Heart left ventricle (tissue), 16 donors: ENCODE results near the gene RBMS3. TPM values are rescaled to one million over a fixed set of nuclear protein-coding genes. Genes with fewer than 3 reads are reported as not detected.

Source experiments
- ATAC-seq, 4 donors: fragments of 200-7000 bp; cut with Tn5 transposase; one replicate each; pipeline ENCODE4 v1.9.1; 2020 to 2022; ENCODE audit warnings: moderate library complexity in 4 of 4, mild to moderate bottlenecking in 3 of 4, moderate number of reproducible peaks in 1 of 4
- DNase-seq, 5 donors: peaks; one replicate each; pipeline ENCODE4 v3.0.0-alpha.2; 2020
- H3K27ac ChIP-seq, 12 donors: fragments of 200-600 bp; sonication (generic) in 4 of 12; one replicate each; pipeline versions ENCODE4 v1.5.0 to v1.8.0; 2016 to 2022; ENCODE audit warnings: mild to moderate bottlenecking in 2 of 12
- H3K27me3 ChIP-seq, 9 donors: fragments of 200-600 bp; sonication (generic) in 2 of 9; one replicate each; pipeline versions ENCODE4 v1.5.1 to v1.8.0; 2016 to 2022; ENCODE audit warnings: mild to moderate bottlenecking in 3 of 9
- H3K36me3 ChIP-seq, 9 donors: fragments of 200-600 bp; sonication (generic) in 2 of 9; one replicate each; pipeline versions ENCODE4 v1.5.0 to v1.8.0; 2018 to 2022; ENCODE audit warnings: mild to moderate bottlenecking in 2 of 9
- H3K4me1 ChIP-seq, 12 donors: fragments of 200-600 bp; sonication (generic) in 4 of 12; one replicate each; pipeline versions ENCODE4 v1.5.0 to v1.8.0; 2016 to 2022; ENCODE audit warnings: mild to moderate bottlenecking in 3 of 12
- H3K4me3 ChIP-seq, 12 donors: fragments of 200-600 bp; sonication (generic) in 4 of 12; one replicate each; pipeline versions ENCODE4 v1.5.0 to v1.8.0; 2017 to 2022; ENCODE audit warnings: mild to moderate bottlenecking in 9 of 12, moderate library complexity in 4 of 12
- H3K9me3 ChIP-seq, 12 donors: fragments of 200-600 bp; sonication (generic) in 4 of 12; one replicate each; pipeline versions ENCODE4 v1.5.0 to v1.8.0; 2016 to 2022; ENCODE audit warnings: mild to moderate bottlenecking in 1 of 12
- CTCF ChIP-seq, 12 donors: fragments of 200-600 bp; sonication (generic) in 4 of 12; IDR thresholded peaks; one replicate each; pipeline versions ENCODE4 v1.5.0 to v1.8.0; 2018 to 2022; ENCODE audit warnings: antibody characterized with exemption in 12 of 12, mild to moderate bottlenecking in 5 of 12
- POLR2A ChIP-seq, 2 donors: fragments of 450-650 bp; IDR thresholded peaks; one replicate each; pipeline ENCODE4 v1.6.1; 2017; ENCODE audit warnings: antibody characterized with exemption in 2 of 2, mild to moderate bottlenecking in 2 of 2, moderate library complexity in 2 of 2
- WGBS, 4 donors: extraction: QIAGEN DNeasy Blood & Tissue Kit in 2 of 4; methylation state at CpG; one replicate each; pipeline versions ENCODE4 v1.1.5 to v1.1.7; 2013 to 2018; 5-methylcytosine and 5-hydroxymethylcytosine counted together
- intact Hi-C, 10 donors: fragments of 100-400 bp; cut with DNase I; formaldehyde crosslinking; loops; one replicate each; pipeline versions ENCODE4 v1.11.1 to v1.14.2; 2022
- polyA plus RNA-seq, 2 donors: library from polyadenylated mRNA; stranded (reverse); fragments of 200-250 nt; gene quantifications; one replicate each; pipeline ENCODE4 v1.2.3, GENCODE V29; 2013
- total RNA-seq, 9 donors: library from RNA; depleted of rRNA in 2 of 9; stranded (reverse); fragments of >200 nt in 2 of 9; fragmentation: NEBNext Ultra II Directional in 3 of 9; extraction: Animal tissue kit (Norgen Biotek cat#: 25700) in 3 of 9; gene quantifications; one replicate each; pipeline versions ENCODE4 v1.1.0 to v1.2.4, GENCODE V29; 2016 to 2023
- donor health status: ischemic (EF 13 %, LVEDD 7.1; RV severe dilation, severe dysfunction).
- donor health status: healthy with polysubstance abuse.
- donor health status: DM: no; HTN: yes; CAD: no.
- donor health status: DM: no; HTN: no; CAD: no.
- donor health status: ischemic (EF 25% LVEDD 6.9; RV normal size, moderate dysfunction).
- donor health status: ischemic (EF 25% LVEDD 5.7; RV mildly dilated, moderate dysfunction).
- donor health status: healthy.
- donor health status: DM: yes; HTN: yes; CAD: no.
- donor health status: ischemic (EF 35%, LVEDD 5.7; RV mildly dilated, moderate dysfunction).
- donor health status: nonischemic (EF 11% LVEDD 7.7; RV severe dilation, severe dysfunction).
- donor health status: DM: yes; HTN: yes; CAD: no.
- donor health status: PGD.
- donor health status: ischemic (EF 29% LVEDD 5.4; RV normal size, mild dysfunction).
- donor health status: nonischemic (EF 23%, LVEDD 6.1; RV moderate dilation, normal function).

The RBMS3 gene
- total and polyA plus RNA-seq, 11 donors: 4.8 to 35.6 (median 26.1) TPM

DNA sequence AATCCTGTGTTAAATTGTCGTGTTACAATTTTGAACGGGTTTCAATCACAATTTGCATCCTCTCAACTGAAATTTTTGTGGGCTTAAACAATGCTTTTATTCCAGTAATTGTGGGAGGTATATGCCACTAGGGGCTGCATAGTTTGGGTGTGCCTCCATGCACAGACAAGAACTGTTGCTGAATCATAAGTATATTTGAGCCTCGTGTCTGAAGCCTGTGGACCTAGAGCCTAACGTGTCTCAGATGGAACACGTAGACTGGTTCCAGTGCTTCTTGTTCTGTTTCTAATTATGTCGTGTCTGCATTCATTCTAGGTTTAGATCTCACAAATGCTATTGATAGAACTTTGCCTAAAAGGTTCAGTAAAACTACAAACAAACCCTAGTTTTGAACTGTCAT is 363.4 kb downstream of the RBMS3 start:
- Histone ChIP-seq H3K36me3 (no peaks in the 10 kb centered on the region), H3K27me3 (no peaks in the 10 kb centered on the region), H3K4me3 (no peak overlapping the region), H3K4me1 (peaks cover 0 to 53% (median 24%) of the 10 kb centered on the region in 12 donors), H3K27ac (peak overlapping the region in 6 of 12 donors; percentile 2 to 92 (median 78)), H3K9me3 (no peaks in the 10 kb centered on the region)
- 53 to 66% (median 62%) methylated on average over 6 of the region's 6 CpGs for WGBS, 4 donors
- intact Hi-C loops: loop anchor here in 3 of 10 donors (5.0 to 10.0 kb wide), 5 partner anchors 38 to 362 kb away; partner anchors contain the start of gene RBMS3 (in 2 of the 3)
- peak in 1 of 5 donors; percentile 29 for DNase-seq
- ATAC-seq: peak in 3 of 4 donors; percentile 41 to 70 (median 67)
- TF ChIP-seq CTCF (IDR thresholded peaks at IDR 0.05): no peak
- TF ChIP-seq POLR2A (IDR thresholded peaks at IDR 0.05): no peak

DNA sequence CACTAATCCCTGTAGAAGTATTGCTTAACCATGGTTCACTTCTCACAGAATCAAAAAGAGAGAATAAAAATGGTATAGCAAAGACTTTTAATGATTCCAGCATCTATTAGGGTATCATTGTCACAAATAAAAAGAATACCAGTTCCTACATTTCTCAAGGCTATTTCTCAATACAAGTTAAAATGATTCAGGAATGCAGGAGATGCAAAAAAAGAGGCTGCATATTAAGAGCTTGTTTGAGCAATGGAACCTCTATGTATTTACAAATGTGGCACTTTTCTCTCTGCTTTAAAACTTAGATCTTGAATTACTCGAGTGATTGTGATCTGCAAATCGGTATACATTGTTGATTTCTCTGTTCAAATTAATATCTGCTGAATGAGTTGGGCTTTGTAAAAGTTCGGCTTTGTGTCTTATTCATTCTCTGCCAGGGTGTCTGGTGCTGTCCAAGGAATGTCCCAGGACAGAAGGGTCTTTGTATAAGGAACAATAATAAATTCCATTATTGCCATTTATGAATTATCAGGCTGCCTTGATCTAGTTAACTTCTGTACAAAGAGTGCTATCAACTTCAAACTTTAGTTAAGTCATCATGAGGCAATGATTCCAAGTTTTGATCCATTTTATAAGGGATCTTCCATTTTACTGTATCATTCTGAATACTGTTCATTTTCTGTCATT is 364.2 kb downstream of the RBMS3 start:
- Histone ChIP-seq H3K36me3 (no peaks in the 10 kb centered on the region), H3K4me1 (peaks cover 0 to 54% (median 22%) of the 10 kb centered on the region in 12 donors), H3K27ac (peak overlapping the region in 2 of 12 donors; percentile 80 to 92), H3K4me3 (no peak overlapping the region), H3K27me3 (no peaks in the 10 kb centered on the region), H3K9me3 (no peaks in the 10 kb centered on the region)
- ATAC-seq: no peak
- no peak for TF ChIP-seq POLR2A (IDR thresholded peaks at IDR 0.05)
- TF ChIP-seq CTCF (IDR thresholded peaks at IDR 0.05): no peak
- no peak for DNase-seq
- intact Hi-C loops: loop anchor here in 3 of 10 donors (5.0 to 10.0 kb wide), 5 partner anchors 37 to 363 kb away; partner anchors contain the start of gene RBMS3 (in 2 of the 3)
- WGBS, 4 donors: 74 to 84% (median 81%) methylated on average over 3 of the region's 3 CpGs

DNA sequence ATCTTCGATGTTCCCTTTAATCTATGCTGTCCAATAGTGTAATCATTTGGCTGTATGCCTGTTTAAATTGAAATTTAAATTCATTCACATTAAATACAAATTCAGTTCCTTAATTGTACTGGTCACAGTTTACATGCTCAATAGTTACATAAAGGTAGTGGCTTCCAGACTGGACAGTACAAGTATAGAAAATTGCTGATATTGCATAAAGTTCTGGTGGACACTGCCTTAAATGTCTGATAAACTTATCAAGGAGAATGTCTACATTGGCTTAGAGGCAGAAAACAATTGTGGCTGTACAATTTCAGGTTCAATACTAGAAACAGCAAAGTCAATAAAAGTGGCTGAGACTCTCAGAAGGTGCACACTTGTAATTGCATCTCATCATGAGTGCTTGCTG is 365.2 kb downstream of the RBMS3 start:
- H3K27ac ChIP-seq: no peak overlapping the region
- H3K4me1 ChIP-seq: peaks cover 0 to 61% (median 28%) of the 10 kb centered on the region in 12 donors
- intact Hi-C loops: loop anchor here in 1 of 10 donors (10.0 kb wide), 1 partner anchor 361 kb away; the partner anchor contains the start of gene RBMS3
- WGBS, 4 donors: 82 to 88% (median 85%) methylated on average over 1 of the region's 1 CpG
- no peak overlapping the region for H3K4me3 ChIP-seq
- TF ChIP-seq POLR2A (IDR thresholded peaks at IDR 0.05) (no peak), CTCF (IDR thresholded peaks at IDR 0.05) (no peak)
- no peak for DNase-seq
- no peaks in the 10 kb centered on the region for H3K36me3 ChIP-seq
- no peak for ATAC-seq
- no peaks in the 10 kb centered on the region for H3K9me3 ChIP-seq
- H3K27me3 ChIP-seq: no peaks in the 10 kb centered on the region

DNA sequence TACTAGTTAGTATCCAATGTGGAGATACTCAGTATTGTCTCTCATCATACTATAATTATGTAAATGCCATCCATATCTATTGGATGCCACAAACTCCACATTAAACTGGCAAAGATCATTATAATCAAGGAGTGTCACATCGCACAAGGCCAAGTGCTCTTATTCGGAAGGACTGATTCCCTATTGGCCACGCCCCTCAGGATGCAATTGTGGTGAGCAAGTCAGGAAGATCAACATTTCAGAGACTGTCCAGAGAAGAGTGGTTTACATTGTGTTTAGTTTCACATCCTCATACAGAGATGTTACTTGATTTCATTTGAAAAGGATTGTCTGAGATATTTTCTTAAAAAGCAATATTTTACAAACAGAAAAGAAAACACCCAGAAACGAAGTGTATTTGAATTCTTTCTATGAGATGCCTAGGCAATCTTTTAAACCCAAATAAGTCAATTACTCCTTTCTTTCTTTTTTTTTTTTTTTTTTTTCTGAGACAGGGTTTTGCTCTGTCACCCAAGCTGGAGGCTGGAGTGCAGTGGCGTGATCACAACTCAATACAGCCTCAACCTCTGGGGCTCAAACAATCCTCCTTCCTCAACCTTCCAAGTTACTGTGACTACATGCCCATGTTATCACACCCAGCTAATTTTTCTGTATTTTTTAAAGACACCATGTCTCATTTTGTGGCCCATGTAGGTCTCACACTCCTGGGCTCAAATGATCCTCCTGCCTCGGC is 369.1 kb downstream of the RBMS3 start:
- H3K9me3 ChIP-seq: no peaks in the 10 kb centered on the region
- peaks cover 0 to 25% (median 7%) of the 10 kb centered on the region in 12 donors for H3K4me1 ChIP-seq
- DNase-seq (peak in 1 of 5 donors; percentile 39), ATAC-seq (peak in 1 of 4 donors; percentile 64)
- H3K27ac ChIP-seq: no peak overlapping the region
- no peaks in the 10 kb centered on the region for H3K36me3 ChIP-seq
- intact Hi-C loops: loop anchor here in 1 of 10 donors (10.0 kb wide), 1 partner anchor 365 kb away; the partner anchor contains the start of gene RBMS3
- no peaks in the 10 kb centered on the region for H3K27me3 ChIP-seq
- H3K4me3 ChIP-seq: no peak overlapping the region
- TF ChIP-seq POLR2A (IDR thresholded peaks at IDR 0.05) (no peak), CTCF (IDR thresholded peaks at IDR 0.05) (no peak)
- WGBS, 4 donors: 67 to 78% (median 75%) methylated on average over 6 of the region's 6 CpGs
